NCI-H1694 treated with DMSO at 0.1 percent for 48 hours (cell line): ENCODE data around the gene KIF21B.

ENCODE experiments used
- DNase-seq: peaks from one replicate; lab custom pipeline; 2025; lab: John Stamatoyannopoulos, UW

The KIF21B gene

DNA sequence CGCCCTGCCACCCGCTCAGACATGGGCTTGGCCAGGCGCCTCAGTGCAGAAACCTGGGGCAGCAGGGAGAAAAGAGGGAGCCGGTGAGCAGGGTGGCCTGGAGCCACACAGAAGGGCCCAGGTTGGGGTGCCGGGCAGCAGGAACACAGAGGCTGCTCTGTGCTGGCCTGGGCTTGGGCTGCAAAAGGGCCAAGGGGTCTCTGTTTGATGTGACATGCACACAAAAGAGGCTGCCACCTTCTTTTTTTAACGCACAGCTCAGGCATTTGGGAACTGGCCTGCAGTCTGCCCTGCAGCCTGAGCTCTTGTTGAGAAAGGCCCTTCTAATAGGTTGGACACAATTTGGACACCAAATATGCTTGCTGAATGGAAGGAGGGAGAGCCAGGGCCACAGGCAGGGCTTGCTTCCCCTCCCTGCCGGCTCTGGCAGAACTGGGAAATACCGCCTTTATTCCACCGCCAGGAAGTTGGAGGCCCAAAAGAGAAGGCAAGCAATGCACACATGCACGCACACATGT lies 32.4 kb downstream of the KIF21B start:
- no peak for DNase-seq

DNA sequence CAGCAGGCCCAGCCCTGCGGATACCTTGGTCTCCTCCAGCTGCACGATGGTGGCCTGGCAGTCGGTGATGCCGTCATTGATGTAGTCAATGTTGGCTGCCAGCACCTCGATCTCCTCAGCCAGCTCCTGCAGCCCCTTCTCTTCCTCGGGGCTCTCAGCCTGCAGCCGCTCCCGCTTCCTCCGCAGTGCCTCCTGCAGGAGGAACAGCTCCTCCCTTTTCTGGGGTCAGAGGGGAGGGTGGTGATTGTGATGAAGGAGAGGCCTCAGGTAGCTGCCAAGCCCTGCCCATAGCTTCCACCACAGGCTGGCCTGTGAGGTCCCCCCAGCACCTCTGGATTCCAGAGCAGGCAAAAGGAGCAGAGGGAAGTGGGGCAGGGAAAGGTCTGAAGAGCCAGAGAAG lies 33.4 kb downstream of the KIF21B start:
- DNase-seq = no peak

DNA sequence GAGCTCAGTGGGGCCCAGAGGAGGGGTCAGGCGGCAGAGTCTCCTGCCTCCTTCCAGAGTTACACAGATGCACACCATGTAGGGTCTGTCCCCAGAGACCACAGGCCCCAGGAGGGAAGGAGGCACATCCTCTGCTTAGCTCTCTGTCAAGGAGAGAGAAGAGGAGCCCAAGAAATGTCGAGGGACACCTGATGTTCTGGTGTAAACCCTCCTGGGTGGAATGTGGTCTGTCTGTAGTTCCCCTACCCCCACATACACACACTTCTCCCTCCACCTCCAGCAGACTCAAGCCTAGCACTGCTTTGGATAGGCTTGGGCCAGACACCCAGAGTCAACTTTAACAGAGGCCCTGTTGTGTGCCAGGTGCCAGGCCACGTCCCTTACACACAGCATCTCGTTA lies 34.2 kb downstream of the KIF21B start:
- DNase-seq = no peak

DNA sequence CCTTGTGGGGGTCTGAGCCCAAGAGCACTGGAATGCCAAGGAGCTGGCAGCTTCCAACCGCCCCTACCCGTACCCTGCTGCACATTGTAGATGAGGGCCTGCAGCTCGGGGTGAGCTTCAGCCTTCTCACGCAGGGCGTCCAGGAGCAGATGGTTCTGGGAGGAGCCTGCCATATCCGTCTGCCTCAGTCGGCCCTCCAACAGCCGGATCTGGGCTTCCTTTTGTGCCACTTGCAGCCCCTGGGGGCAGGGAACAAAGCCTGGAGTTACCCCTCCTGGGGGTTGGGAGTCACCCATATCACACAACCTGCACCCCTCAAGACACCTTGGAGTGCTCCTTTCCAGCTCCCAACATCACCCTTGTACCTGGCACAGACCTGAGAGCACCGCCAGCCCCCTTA lies 34.8 kb downstream of the KIF21B start:
- no peak for DNase-seq

DNA sequence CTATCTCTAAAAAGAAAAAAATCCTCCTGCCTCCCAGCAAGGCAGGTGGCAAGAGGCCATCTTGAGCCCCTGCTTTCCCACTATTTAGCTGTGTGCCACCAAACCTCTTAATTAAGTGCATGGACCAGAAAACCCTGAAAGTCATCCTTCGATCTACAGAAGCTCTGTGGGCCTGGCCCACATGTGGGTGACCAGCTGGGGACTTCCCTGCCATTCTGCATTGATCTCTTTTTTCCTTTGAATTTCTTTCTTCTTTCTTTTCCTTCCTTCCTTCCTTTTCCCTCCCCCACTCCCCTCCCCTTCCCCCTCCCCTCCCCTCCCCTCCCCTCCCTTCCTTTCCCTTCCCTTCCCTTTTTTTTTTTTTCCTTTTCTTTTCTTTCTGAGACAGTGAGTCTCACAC lies 38.0 kb downstream of the KIF21B start:
- no peak for DNase-seq

DNA sequence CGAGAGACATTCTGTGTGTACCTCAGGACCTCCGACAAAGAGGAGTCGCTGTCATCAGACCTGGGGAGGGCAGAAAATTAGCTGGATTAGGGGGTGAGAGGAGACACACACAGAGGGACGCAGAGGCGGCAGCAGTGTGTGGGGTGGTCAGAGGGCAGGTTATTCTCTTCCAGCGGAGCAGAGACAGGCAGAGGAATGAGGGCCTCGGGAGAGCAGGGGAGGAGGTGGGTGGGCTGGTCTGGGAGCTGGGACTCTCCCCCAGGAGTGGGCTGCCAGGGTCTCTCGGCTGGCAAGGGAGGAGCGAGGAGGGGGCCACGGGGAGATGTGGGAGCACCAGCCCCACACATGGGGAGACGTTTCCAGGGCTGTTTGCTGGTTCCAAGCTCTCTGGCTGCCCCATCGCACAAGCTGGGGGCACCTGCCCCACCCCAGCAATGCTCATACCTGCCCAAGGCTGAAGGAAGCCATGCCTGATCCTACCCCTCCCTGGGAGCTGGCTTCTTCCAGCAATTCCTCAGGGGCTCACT lies 40.4 kb downstream of the KIF21B start:
- DNase-seq = no peak

DNA sequence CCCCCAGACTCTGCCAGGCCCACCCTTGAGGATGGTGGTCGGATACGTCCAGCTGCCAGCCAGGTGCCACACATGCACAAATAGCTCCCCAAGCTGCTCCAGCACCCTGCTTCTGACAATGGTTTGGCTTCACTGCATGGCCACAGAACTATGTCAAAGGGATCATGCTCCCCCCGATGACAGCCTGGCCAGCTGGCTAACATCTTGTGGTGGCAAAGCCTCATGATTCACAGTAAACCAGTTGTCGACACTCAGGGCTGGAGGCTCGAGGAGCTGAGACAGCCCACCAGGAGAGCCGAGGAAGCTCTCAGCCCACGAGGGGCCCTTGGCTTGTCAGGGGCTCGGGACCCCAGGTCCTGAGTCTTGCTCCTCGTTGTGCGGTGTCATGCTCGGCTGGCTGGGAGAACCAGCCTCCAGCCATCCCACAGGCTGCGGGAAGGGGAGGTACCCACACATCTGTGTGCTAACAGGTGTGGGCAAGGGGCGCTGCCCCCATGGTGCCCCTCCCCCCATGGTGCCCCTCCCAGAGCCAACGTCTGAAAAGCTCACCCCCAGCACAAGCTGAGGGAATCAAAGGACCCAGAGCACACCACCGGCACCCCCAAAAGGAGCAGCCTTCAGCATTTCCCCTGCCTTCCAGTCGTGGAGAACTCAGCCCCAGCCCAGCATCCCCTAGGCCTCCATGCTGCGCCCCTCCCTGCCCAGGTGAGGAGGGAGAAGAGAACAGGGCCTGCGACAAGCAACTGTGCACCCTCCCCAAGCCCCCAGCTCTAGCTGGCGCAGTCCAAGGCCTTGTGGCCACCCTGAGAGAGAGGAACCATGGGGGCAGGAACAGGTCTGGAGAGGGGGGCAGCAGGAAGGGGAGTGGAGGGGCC lies 41.2 kb downstream of the KIF21B start:
- no peak for DNase-seq

DNA sequence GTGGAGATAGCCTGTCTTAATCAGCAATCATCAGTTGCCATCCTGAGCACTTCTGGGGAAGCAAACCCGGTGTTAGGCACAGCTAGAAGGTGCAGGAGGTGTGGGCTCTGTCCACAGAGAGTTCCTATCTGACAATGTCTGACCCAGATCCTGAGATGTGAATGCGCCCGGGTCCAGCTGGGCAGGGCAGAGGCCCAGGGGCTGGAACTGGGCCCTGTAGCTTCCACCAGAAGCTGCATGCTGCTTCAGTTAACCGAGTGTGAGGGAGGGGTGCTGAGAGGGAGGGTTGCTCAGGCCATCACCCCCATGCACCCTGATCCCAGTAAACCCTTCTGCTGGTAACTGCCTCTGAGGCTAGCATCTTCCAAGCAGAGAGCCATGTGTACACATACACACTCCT lies 42.2 kb downstream of the KIF21B start:
- no peak for DNase-seq

DNA sequence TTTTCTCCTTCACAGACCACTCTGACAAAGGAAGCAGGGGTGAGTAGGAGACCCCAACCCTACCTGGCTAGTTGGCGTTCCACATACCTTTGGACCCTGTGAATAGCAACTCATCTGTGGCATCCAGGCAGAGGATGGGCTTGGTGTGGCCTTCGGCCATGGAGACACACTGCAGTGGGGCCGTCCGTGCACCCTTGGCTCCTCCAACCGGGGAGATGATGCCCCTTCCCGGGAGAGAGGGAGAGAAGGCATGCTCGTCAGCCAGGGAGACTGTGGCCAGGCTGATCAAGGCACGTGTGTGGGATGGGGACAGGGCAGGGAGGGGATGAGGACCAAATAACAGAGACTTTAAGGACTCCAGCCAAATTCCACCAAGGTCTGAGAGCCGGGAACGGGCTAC lies 42.6 kb downstream of the KIF21B start:
- DNase-seq = no peak

DNA sequence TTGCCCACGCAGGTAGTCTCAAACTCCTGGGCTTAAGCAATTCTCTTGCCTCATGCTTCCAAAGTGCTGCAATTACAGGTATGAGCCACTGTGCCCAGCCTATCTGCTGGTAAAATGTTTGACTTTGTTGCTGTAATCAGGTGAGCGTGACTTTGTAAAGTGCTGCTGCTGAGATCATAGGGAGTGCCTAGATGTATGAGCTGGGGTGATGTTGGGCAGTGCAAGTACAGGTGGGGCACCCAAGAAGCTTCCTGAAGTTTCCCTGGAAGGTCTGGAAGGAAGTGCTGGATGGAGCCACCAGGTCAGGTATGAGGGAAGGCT lies 43.1 kb downstream of the KIF21B start:
- DNase-seq = no peak

DNA sequence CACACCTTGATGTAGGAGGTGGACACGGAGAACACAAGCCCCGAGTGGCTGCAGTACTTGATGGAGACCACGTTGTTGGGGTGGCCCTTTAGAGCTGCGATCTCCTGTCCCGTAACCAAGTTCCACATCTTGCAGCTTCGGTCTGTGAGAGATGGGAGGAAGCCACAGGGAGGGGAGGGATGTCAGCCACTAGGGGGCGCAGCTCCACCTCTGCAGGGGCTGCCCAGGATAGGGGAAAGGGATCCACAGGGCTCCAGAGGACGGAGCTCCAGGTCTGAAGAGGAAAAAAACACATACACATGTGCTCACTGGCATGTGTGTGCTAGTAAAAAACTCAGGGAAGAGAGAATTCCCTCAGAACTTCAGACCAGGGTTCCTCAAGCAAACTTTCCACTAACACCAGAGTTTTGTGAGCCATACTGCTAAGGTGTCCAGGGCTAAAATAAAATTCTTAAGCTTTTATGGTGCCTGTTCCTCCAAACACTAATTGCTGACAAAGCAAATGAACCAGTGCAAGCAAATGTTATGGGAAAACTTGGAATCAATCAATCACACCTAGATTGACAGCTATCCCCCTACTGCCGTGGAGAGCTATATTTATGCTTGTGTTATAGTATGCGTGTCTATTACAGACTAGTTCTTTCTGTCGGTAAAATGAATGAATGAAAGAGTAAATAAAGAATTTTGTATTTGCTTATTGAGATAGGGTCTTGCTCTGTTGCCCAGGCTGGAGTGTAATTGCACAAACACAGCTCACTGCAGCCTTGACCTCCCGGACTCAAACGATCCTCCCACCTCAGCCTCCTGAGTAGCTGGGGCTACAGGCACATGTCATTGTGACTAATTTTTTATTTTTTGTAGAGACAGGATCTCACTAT lies 43.7 kb downstream of the KIF21B start:
- DNase-seq = peak; percentile 29

DNA sequence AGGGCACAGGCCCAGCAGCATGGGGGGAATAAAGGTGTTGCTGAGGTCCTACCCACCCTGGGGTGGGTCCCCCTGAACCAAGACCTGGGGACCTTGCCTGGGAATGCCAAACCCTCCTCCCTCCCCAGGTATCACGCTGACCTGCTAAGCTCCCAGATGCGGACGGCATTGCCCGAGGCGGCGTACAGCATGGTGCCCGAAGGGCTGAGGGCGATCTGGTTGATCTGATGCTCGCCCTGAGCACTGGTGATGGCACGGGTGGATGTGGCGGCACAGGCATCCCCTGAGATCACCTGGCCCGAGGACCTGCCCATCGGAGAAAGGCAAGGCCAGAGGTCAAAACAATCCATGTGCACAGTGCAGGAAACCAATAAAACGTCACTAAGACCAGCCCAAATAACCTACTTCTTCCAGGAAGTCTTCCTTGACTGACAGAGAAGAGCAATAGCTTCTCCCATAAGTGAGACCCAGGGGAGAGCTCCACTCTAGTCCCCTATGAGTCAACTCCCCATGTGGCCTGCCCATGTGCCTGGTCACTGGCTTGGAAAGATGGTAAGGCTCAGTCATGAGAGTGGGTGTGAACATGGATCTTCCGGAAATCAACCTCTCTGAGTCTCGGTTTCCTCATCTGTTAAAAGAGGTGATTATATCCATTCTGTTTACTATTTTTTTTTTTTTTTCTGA lies 46.3 kb downstream of the KIF21B start:
- DNase-seq = no peak

DNA sequence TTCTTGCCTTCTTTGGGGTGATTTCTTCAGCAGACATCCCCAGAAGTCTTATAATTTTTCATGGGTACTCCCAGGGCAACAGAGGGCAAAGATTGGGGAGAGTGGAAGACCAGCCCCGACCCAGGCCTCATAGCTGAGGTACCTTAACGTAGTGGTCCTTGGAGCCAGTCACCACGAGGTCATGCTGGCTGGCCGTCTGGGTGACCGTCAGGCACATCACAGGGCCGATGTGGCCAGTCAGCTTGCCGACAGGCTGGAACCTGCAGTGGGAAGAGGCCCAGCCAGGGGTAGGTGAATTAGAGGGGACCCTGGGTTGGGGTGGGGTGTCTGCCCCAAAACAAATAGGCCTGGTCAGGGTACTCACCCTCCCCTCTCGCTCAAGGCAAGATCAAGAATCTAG lies 46.9 kb downstream of the KIF21B start:
- DNase-seq = no peak

DNA sequence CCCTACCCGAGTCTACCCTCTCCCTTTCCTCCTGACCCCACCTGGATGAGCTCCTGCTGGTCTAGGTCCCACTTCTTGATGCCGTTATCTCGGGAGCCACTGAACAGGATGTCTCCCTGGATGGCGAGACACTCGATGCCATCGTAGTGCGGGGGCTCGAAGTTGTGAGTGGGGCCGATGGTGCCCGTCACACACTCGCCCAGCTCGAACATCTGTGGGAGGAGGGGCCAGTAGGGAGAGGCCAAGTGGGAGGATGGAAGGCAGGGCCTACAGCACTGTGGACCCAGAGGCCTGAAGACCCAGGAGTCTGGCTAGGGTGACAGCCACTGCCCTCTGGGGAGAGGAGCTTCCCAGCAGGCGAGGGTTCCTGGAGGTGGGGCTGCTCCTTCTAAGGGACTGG lies 48.1 kb downstream of the KIF21B start:
- no peak for DNase-seq

DNA sequence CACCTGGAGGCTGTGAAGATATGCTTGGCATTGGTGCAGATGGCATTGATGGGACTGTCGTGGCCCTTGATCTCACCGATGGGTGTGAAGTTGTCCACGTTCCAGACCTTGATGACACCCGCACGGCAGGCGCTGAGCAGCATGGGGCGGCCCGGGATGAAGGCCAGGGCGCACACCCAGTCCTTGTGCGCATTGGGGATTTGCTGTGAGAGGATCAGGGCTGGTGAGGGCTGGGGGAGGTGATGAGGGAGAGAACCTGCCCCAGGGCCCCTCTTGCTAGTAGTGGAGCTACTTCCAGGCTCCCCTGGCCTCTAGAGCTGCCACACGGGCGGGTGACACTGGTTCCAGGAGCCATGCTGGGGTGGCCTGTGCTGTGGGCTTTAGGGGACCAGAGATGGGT lies 48.8 kb downstream of the KIF21B start:
- no peak for DNase-seq

DNA sequence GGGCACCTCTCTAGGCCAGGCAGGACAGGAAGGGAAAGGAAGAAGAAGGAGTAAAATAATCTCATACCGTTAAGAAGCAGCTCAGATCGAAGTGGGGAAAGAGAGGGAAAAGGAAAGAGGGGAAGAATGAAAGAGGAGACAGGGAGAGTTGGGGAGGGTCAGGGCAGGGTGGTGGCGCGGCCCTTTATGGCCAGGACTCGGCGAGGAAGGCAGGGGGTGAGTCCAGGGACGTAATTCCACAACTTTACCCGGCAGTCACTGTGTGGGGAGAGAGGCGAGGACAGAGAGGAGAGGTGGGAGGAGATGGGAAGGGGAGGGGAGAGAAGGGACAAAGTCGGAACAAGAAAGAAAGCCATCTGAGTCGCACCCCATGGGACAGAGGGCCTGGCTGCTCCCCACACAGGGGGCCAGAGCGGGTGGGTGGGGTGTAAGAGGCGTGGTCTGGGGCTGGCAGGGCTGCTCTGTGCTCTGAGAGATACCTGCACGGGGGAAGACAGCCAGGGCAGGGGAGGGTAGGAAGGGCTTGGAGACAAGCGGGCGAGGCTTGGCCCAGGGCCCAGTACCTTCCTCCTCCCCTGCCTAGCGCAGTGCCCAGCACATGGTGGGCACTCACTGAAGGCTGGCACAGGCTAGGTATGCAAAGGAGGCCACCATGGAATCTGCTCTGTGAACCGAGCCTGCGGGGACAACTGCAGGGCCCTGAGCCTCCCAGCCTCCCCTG lies 49.4 kb downstream of the KIF21B start:
- no peak for DNase-seq

DNA sequence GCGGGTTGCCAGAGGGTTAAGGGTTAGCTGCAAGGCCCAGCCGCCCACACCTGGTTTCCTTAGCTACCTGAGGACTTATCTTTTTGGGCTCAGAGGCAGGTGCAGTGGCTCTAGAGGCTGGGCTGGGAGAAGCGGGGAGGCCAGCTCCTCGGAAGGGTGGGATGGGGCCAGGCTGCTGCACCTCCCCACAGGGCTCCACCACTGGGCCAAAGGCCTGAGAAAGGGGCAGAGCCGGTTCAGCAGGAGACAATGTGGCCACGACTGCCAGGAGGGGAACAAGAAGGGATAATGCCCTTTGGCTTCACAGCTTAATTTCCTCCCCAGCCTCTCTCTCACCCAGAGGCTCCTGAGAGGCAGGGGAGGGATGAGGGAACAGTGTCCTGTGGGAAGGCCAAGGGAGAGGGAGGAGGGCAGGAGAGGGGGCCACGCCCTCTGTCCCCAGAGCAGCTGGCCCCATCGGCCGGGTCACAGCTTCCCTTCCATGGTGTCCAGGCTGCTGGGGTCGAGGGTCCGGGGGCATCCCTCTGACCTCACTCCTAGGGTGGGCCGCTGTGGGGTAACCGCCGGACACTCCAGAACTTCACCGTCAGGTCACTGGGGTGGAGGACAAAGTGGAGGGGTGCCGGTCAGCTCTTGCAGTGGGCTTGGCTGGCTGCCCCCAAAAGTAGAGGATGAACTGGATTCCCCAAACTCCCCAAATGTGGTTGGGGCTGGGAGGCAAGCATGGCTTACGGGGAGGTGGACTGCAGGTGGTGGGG lies 50.4 kb downstream of the KIF21B start:
- no peak for DNase-seq

DNA sequence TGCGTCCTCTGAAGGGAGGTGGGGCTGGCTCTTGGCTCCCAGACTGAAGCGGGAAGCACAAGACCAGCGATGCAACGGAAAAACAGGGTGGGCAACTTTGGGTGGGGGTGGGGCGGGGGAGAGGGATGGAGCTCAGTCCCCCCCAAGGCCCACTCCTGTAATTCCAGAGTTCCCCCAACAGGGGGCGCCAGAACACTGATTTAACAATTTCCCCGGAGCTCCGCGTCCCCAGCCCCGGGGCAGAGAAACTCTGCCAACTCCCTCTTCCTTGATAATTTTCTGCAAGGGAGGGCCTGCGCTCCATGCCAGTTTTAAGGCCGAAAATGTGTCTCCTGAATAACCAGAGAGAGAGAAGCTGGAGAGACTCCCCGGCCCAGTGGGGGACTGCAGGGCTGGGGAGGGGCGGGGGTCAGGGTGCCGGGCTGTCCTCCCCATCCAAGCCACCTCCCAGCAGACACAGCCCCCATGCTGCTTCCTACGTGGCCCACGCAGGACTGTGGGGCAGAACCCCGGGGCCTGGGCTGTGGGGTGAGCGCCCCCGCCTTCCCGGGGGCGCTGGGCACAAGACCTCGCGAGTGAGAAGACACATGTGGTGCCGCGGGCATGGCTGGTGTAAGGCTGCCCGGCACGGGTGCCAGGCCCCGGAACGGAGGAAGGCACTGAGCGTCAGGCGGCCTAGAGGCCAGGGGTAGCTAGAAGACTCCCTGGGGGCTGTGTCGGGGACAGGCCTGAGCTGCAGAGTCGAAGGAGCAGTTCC lies 51.4 kb downstream of the KIF21B start:
- DNase-seq = peak; percentile 54

DNA sequence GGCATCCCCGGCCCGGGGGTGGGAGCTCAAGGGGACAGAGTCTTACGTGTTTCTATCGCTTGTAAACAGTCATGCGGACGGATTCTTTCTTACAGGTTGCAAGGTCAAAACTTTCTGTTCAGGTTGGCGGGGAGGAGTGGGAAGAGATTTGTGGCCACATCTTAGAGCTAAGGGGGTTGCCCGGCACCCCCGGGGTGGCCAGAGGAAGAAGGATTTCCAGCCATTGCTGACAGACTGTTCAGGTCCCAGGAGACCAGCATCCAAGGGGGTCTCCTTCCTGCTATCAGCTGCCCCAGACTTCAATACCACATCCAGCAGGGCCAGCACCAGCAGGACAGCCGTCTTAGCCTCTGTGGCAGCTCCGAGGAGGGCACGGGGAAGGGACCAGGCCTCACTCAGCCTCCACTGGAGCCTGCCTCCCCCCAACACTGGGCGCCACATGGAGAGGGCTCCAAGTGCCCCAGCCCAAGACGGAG lies 52.0 kb downstream of the KIF21B start:
- no peak for DNase-seq
